Liver (tissue), 9 donors: ENCODE measurements around the gene SLC22A13. TPM values are rescaled to one million over a fixed set of nuclear protein-coding genes. Genes with fewer than 3 reads are reported as not detected.

Experiments
- DNase-seq: peaks from one replicate; pipeline ENCODE4 v3.0.0-alpha.2; 2017; ENCODE audit warnings: low spot score
- H3K27ac ChIP-seq, 2 donors: one replicate each; pipeline ENCODE4 v1.7.0; 2013; ENCODE audit warnings: inconsistent platforms in 2 of 2, low read length in 2 of 2, control low read depth in 1 of 2, low read depth in 1 of 2, mild to moderate bottlenecking in 1 of 2
- H3K27me3 ChIP-seq, 4 donors: one replicate each; pipeline versions ENCODE4 v1.6.1 to v1.7.0; 2013; ENCODE audit warnings: low read length in 3 of 4, inconsistent platforms in 1 of 4, mild to moderate bottlenecking in 1 of 4, moderate library complexity in 1 of 4; ENCODE audit not compliant: control insufficient read depth in 4 of 4, insufficient read depth in 4 of 4
- H3K36me3 ChIP-seq, 4 donors: one replicate each; pipeline versions ENCODE4 v1.6.1 to v1.7.0; 2013; ENCODE audit warnings: low read length in 3 of 4, mild to moderate bottlenecking in 3 of 4, low read depth in 1 of 4, moderate library complexity in 1 of 4; ENCODE audit not compliant: control insufficient read depth in 4 of 4, insufficient read depth in 3 of 4
- H3K4me1 ChIP-seq, 4 donors: one replicate each; pipeline versions ENCODE4 v1.6.1 to v1.7.0; 2013; ENCODE audit warnings: low read length in 3 of 4, mild to moderate bottlenecking in 3 of 4, moderate library complexity in 1 of 4; ENCODE audit not compliant: control insufficient read depth in 4 of 4, insufficient read depth in 4 of 4
- H3K4me3 ChIP-seq, 3 donors: one replicate each; pipeline versions ENCODE4 v1.6.1 to v1.7.0; 2013; ENCODE audit warnings: low read length in 3 of 3, control low read depth in 1 of 3, low read depth in 1 of 3, mild to moderate bottlenecking in 1 of 3
- H3K9ac ChIP-seq, 2 donors: one replicate each; pipeline ENCODE4 v1.7.0; 2013; ENCODE audit warnings: low read length in 2 of 2, mild to moderate bottlenecking in 2 of 2, moderate library complexity in 2 of 2, control low read depth in 1 of 2, low read depth in 1 of 2
- H3K9me3 ChIP-seq, 4 donors: one replicate each; pipeline versions ENCODE4 v1.6.1 to v1.7.0; 2013; ENCODE audit warnings: low read length in 3 of 4; ENCODE audit not compliant: control insufficient read depth in 4 of 4
- CTCF ChIP-seq: fragments of 150-350 bp; IDR thresholded peaks from 2 replicates; pipeline ENCODE4 v1.5.1; 2017; ENCODE audit warnings: improper control_type of control experiment, low read depth, low read length; ENCODE audit not compliant: missing input control
- EGR1 ChIP-seq, 2 donors: IDR thresholded peaks; 2 replicates each; pipeline ENCODE4 v1.6.1; 2016 to 2018; ENCODE audit warnings: antibody characterized with exemption in 2 of 2, low read depth in 2 of 2
- FOXA2 ChIP-seq: IDR thresholded peaks from 2 replicates; pipeline ENCODE4 v1.6.1; 2016; ENCODE audit warnings: antibody characterized with exemption
- GABPA ChIP-seq, 2 donors: IDR thresholded peaks in 1 of 2; conservative IDR thresholded peaks in 1 of 2; 2 replicates each; pipeline ENCODE4 v1.6.1; 2016; ENCODE audit warnings: antibody characterized with exemption in 2 of 2, mild to moderate bottlenecking in 1 of 2, moderate library complexity in 1 of 2
- HNF4G ChIP-seq: IDR thresholded peaks from 2 replicates; pipeline ENCODE4 v1.6.1; 2016; ENCODE audit warnings: antibody characterized with exemption
- JUND ChIP-seq, 2 donors: IDR thresholded peaks; 2 replicates each; pipeline ENCODE4 v1.6.1; 2016; ENCODE audit warnings: antibody characterized with exemption in 2 of 2
- NR2F2 ChIP-seq: IDR thresholded peaks from 2 replicates; pipeline ENCODE4 v1.6.1; 2016; ENCODE audit warnings: antibody characterized with exemption
- RAD21 ChIP-seq, 2 donors: IDR thresholded peaks; 2 replicates each; pipeline ENCODE4 v1.6.1; 2016; ENCODE audit warnings: antibody characterized with exemption in 2 of 2, mild to moderate bottlenecking in 2 of 2
- RXRA ChIP-seq, 2 donors: IDR thresholded peaks; 2 replicates each; pipeline ENCODE4 v1.6.1; 2017 to 2018; ENCODE audit warnings: antibody characterized with exemption in 2 of 2, mild to moderate bottlenecking in 1 of 2
- SP1 ChIP-seq: IDR thresholded peaks from 2 replicates; pipeline ENCODE4 v1.6.1; 2018; ENCODE audit warnings: antibody characterized with exemption, mild to moderate bottlenecking
- TAF1 ChIP-seq: conservative IDR thresholded peaks from 2 replicates; pipeline ENCODE4 v1.6.1; 2016; ENCODE audit warnings: antibody characterized with exemption, mild to moderate bottlenecking
- WGBS: extraction: QIAGEN DNeasy Blood & Tissue Kit; methylation state at CpG from one replicate; pipeline ENCODE4 v1.1.7; 2013; 5-methylcytosine and 5-hydroxymethylcytosine counted together
- polyA plus RNA-seq, 2 donors: library from polyadenylated mRNA; stranded (reverse) in 1 of 2; unstranded in 1 of 2; fragments of 200-250 nt in 1 of 2; fragments of >200 nt in 1 of 2; fragmentation: Nextera tagmentation in 1 of 2; extraction: Ambion mirVana in 1 of 2; gene quantifications; one replicate each; pipeline versions ENCODE4 v1.2.1 to v1.2.3, GENCODE V29; 2013 to 2015
- total RNA-seq, 2 donors: library from RNA; depleted of rRNA; stranded (reverse); fragments of >200 nt; gene quantifications; one replicate each; pipeline ENCODE4 v1.2.3, GENCODE V29; 2014
- TF ChIP-seq, protein P1 (sequence below): IDR thresholded peaks from 2 replicates; pipeline ENCODE4 v1.6.1; 2016; ENCODE audit warnings: antibody characterized with exemption
- TF ChIP-seq, protein P2 (sequence below): IDR thresholded peaks from 2 replicates; pipeline ENCODE4 v1.6.1; 2016; ENCODE audit warnings: antibody characterized with exemption
- TF ChIP-seq, protein P3 (sequence below): IDR thresholded peaks from 2 replicates; pipeline ENCODE4 v1.6.1; 2016; ENCODE audit warnings: antibody characterized with exemption, mild to moderate bottlenecking
- donor health status: healthy.
- donor health status: healthy.
- donor health status: healthy.
- donor health status: healthy.
- donor health status: healthy.

The SLC22A13 gene
- total and polyA plus RNA-seq, 4 donors = 0.10 to 0.42 (median 0.14) TPM; not detected in 1

DNA sequence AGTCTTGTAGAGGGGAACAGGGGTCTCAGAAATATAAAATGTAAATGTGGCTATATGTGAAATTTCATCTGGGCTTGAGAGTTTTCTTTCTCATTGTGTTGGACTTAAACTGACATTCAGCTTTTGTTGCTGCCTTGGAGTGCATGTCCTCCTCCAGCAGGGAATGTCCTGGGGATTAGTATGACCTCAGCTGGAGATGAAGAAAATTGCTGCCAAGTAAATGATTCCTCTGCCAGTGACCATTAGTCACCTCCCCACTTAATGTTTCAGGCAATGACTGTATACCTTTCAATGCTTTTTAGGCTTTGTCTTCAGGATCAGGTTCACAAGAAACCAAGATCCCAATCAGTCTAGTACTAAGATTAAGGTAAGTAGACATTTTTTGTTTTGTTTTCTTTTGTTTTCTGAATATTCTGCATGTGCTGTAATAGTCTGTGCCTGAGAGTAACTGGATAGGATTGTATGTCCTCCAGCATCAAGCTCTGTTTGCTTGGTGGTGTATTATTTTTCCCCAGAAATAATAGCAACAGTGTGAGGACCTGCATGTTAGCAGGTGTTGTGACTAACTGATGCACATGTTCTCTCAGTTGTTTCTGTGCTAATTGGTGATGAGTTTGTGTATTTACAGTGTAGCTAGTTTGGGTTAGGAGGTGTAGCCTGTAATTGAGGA, 18.1 kb upstream of the SLC22A13 start:
- TF ChIP-seq TAF1 (no peak), JUND (IDR thresholded peaks at IDR 0.05) (no peak), RAD21 (IDR thresholded peaks at IDR 0.05) (peak; percentile 42 to 50), HNF4G (no peak), SP1 (no peak), CTCF (peak; percentile 17), EGR1 (IDR thresholded peaks at IDR 0.05; ENCODE audit: low read depth in 2 of 2) (no peak)
- TF ChIP-seq, protein P1, sequence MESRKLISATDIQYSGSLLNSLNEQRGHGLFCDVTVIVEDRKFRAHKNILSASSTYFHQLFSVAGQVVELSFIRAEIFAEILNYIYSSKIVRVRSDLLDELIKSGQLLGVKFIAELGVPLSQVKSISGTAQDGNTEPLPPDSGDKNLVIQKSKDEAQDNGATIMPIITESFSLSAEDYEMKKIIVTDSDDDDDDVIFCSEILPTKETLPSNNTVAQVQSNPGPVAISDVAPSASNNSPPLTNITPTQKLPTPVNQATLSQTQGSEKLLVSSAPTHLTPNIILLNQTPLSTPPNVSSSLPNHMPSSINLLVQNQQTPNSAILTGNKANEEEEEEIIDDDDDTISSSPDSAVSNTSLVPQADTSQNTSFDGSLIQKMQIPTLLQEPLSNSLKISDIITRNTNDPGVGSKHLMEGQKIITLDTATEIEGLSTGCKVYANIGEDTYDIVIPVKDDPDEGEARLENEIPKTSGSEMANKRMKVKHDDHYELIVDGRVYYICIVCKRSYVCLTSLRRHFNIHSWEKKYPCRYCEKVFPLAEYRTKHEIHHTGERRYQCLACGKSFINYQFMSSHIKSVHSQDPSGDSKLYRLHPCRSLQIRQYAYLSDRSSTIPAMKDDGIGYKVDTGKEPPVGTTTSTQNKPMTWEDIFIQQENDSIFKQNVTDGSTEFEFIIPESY = no peak
- TF ChIP-seq, protein P2, sequence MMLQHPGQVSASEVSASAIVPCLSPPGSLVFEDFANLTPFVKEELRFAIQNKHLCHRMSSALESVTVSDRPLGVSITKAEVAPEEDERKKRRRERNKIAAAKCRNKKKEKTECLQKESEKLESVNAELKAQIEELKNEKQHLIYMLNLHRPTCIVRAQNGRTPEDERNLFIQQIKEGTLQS = no peak
- H3K27me3 ChIP-seq = no peaks in the 10 kb centered on the region
- no peak overlapping the region for H3K27ac ChIP-seq
- peaks cover 4 to 50% (median 37%) of the 10 kb centered on the region in 4 donors for H3K36me3 ChIP-seq
- H3K4me3 ChIP-seq = no peak overlapping the region
- no peaks in the 10 kb centered on the region for H3K4me1 ChIP-seq
- DNase-seq = no peak
- no peak overlapping the region for H3K9ac ChIP-seq
- no peaks in the 10 kb centered on the region for H3K9me3 ChIP-seq

DNA sequence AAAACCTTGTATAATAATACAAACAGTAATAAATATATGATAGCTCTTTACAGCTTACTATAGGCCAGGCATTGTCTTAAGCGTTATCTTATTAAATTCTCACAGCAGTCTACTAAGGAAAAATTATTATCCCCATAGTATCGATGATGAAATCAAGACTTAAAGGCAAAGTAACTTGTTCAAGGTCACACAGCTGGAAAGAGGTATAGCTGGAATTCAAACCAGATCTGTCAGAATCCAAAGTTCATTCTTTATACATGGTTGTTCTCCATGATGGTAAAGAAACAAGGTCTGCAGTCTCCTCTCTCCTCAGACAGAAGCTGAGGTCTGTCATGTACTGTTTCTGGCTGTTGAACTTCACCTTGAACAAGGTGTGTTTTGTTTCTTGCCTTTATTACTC, 15.4 kb upstream of the SLC22A13 start:
- no peak overlapping the region for H3K27ac ChIP-seq
- peaks cover 7 to 67% (median 42%) of the 10 kb centered on the region in 4 donors for H3K36me3 ChIP-seq
- no peak overlapping the region for H3K4me3 ChIP-seq
- WGBS = 96% methylated on average over 2 of the region's 2 CpGs
- no peak overlapping the region for H3K9ac ChIP-seq
- DNase-seq = no peak
- no peaks in the 10 kb centered on the region for H3K4me1 ChIP-seq
- no peaks in the 10 kb centered on the region for H3K27me3 ChIP-seq
- TF ChIP-seq RXRA (IDR thresholded peaks at IDR 0.05) = no peak
- TF ChIP-seq FOXA2 = no peak
- no peak for TF ChIP-seq GABPA (IDR thresholded peaks at IDR 0.05 in 1 of 2, conservative IDR thresholded peaks at IDR 0.05 in 1 of 2)
- TF ChIP-seq, protein P3, sequence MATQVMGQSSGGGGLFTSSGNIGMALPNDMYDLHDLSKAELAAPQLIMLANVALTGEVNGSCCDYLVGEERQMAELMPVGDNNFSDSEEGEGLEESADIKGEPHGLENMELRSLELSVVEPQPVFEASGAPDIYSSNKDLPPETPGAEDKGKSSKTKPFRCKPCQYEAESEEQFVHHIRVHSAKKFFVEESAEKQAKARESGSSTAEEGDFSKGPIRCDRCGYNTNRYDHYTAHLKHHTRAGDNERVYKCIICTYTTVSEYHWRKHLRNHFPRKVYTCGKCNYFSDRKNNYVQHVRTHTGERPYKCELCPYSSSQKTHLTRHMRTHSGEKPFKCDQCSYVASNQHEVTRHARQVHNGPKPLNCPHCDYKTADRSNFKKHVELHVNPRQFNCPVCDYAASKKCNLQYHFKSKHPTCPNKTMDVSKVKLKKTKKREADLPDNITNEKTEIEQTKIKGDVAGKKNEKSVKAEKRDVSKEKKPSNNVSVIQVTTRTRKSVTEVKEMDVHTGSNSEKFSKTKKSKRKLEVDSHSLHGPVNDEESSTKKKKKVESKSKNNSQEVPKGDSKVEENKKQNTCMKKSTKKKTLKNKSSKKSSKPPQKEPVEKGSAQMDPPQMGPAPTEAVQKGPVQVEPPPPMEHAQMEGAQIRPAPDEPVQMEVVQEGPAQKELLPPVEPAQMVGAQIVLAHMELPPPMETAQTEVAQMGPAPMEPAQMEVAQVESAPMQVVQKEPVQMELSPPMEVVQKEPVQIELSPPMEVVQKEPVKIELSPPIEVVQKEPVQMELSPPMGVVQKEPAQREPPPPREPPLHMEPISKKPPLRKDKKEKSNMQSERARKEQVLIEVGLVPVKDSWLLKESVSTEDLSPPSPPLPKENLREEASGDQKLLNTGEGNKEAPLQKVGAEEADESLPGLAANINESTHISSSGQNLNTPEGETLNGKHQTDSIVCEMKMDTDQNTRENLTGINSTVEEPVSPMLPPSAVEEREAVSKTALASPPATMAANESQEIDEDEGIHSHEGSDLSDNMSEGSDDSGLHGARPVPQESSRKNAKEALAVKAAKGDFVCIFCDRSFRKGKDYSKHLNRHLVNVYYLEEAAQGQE = no peak
- no peak for TF ChIP-seq NR2F2
- H3K9me3 ChIP-seq = no peaks in the 10 kb centered on the region
